Measurements from ENCODE around the gene SLC38A1. TPM values are rescaled to one million over a fixed set of nuclear protein-coding genes. Genes with fewer than 3 reads are reported as not detected.

SLC38A1 gene
- total and polyA plus RNA-seq, 2 experiments from 2014 or later = 114 to 234 TPM

DNA sequence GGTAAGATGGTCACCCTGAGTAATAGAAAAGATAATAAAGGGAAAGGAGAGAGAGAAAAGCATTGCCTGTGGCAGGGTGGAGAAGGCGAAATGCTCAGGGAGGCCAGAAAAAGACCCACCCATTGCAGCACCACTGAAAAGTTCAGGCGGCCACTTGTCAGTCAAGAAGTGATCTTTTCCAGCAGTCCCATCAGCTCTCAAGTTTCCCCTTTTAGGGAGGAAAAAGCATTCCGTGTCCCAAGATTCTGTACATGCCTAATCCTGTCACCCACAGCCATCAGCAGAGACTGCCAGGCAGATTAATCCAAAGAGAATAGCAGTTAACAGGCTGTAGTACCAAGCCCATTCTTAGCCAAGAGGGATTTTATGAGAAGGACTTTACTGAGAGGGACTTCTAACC, 11.9 kb downstream of the SLC38A1 start:
- Mint-ChIP-seq H3K27me3 (ENCODE audit: insufficient read depth, low read depth, poor library complexity) (peaks cover 1% of the 10 kb centered on the region), H3K9me3 (peaks cover 5% of the 10 kb centered on the region; the same call in 2 of the 3 replicates), H3K27ac (peak overlapping the region; percentile 85; the same call in 1 of the 2 replicates), H3K36me3 (ENCODE audit: low read depth) (peaks cover 54% of the 10 kb centered on the region), H3K4me3 (no peak overlapping the region), H3K4me1 (peaks cover 19% of the 10 kb centered on the region)
- H3K79me2 ChIP-seq (replicated peaks; ENCODE audit: insufficient read depth) = peaks cover 100% of the 10 kb centered on the region
- TF ChIP-seq CREB1 (CRISPR knock-in tag; IDR thresholded peaks at IDR 0.05; ENCODE audit: low read depth) = no peak
- no peak for TF ChIP-seq ZNF114 (CRISPR knock-in tag; IDR thresholded peaks at IDR 0.05)
- TF ChIP-seq, protein P1, sequence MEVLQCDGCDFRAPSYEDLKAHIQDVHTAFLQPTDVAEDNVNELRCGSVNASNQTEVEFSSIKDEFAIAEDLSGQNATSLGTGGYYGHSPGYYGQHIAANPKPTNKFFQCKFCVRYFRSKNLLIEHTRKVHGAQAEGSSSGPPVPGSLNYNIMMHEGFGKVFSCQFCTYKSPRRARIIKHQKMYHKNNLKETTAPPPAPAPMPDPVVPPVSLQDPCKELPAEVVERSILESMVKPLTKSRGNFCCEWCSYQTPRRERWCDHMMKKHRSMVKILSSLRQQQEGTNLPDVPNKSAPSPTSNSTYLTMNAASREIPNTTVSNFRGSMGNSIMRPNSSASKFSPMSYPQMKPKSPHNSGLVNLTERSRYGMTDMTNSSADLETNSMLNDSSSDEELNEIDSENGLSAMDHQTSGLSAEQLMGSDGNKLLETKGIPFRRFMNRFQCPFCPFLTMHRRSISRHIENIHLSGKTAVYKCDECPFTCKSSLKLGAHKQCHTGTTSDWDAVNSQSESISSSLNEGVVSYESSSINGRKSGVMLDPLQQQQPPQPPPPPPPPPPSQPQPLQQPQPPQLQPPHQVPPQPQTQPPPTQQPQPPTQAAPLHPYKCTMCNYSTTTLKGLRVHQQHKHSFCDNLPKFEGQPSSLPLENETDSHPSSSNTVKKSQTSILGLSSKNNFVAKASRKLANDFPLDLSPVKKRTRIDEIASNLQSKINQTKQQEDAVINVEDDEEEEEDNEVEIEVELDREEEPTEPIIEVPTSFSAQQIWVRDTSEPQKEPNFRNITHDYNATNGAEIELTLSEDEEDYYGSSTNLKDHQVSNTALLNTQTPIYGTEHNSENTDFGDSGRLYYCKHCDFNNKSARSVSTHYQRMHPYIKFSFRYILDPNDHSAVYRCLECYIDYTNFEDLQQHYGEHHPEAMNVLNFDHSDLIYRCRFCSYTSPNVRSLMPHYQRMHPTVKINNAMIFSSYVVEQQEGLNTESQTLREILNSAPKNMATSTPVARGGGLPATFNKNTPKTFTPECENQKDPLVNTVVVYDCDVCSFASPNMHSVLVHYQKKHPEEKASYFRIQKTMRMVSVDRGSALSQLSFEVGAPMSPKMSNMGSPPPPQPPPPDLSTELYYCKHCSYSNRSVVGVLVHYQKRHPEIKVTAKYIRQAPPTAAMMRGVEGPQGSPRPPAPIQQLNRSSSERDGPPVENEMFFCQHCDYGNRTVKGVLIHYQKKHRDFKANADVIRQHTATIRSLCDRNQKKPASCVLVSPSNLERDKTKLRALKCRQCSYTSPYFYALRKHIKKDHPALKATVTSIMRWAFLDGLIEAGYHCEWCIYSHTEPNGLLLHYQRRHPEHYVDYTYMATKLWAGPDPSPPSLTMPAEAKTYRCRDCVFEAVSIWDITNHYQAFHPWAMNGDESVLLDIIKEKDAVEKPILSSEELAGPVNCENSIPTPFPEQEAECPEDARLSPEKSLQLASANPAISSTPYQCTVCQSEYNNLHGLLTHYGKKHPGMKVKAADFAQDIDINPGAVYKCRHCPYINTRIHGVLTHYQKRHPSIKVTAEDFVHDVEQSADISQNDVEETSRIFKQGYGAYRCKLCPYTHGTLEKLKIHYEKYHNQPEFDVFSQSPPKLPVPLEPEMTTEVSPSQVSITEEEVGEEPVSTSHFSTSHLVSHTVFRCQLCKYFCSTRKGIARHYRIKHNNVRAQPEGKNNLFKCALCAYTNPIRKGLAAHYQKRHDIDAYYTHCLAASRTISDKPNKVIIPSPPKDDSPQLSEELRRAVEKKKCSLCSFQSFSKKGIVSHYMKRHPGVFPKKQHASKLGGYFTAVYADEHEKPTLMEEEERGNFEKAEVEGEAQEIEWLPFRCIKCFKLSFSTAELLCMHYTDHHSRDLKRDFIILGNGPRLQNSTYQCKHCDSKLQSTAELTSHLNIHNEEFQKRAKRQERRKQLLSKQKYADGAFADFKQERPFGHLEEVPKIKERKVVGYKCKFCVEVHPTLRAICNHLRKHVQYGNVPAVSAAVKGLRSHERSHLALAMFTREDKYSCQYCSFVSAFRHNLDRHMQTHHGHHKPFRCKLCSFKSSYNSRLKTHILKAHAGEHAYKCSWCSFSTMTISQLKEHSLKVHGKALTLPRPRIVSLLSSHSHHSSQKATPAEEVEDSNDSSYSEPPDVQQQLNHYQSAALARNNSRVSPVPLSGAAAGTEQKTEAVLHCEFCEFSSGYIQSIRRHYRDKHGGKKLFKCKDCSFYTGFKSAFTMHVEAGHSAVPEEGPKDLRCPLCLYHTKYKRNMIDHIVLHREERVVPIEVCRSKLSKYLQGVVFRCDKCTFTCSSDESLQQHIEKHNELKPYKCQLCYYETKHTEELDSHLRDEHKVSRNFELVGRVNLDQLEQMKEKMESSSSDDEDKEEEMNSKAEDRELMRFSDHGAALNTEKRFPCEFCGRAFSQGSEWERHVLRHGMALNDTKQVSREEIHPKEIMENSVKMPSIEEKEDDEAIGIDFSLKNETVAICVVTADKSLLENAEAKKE (CRISPR knock-in tag; IDR thresholded peaks at IDR 0.05) = no peak
- TF ChIP-seq, protein P2, sequence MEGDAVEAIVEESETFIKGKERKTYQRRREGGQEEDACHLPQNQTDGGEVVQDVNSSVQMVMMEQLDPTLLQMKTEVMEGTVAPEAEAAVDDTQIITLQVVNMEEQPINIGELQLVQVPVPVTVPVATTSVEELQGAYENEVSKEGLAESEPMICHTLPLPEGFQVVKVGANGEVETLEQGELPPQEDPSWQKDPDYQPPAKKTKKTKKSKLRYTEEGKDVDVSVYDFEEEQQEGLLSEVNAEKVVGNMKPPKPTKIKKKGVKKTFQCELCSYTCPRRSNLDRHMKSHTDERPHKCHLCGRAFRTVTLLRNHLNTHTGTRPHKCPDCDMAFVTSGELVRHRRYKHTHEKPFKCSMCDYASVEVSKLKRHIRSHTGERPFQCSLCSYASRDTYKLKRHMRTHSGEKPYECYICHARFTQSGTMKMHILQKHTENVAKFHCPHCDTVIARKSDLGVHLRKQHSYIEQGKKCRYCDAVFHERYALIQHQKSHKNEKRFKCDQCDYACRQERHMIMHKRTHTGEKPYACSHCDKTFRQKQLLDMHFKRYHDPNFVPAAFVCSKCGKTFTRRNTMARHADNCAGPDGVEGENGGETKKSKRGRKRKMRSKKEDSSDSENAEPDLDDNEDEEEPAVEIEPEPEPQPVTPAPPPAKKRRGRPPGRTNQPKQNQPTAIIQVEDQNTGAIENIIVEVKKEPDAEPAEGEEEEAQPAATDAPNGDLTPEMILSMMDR (conservative IDR thresholded peaks at IDR 0.05; ENCODE audit: low read depth in 2 of 2) = no peak
- no peak for TF ChIP-seq JUNB (IDR thresholded peaks at IDR 0.05; ENCODE audit: unreplicated experiment)
- no peak for TF ChIP-seq NANOG (IDR thresholded peaks at IDR 0.05; ENCODE audit: borderline replicate concordance)
- TF ChIP-seq STAT1 (IDR thresholded peaks at IDR 0.05; ENCODE audit: unreplicated experiment) = no peak
- TF ChIP-seq, protein P3, sequence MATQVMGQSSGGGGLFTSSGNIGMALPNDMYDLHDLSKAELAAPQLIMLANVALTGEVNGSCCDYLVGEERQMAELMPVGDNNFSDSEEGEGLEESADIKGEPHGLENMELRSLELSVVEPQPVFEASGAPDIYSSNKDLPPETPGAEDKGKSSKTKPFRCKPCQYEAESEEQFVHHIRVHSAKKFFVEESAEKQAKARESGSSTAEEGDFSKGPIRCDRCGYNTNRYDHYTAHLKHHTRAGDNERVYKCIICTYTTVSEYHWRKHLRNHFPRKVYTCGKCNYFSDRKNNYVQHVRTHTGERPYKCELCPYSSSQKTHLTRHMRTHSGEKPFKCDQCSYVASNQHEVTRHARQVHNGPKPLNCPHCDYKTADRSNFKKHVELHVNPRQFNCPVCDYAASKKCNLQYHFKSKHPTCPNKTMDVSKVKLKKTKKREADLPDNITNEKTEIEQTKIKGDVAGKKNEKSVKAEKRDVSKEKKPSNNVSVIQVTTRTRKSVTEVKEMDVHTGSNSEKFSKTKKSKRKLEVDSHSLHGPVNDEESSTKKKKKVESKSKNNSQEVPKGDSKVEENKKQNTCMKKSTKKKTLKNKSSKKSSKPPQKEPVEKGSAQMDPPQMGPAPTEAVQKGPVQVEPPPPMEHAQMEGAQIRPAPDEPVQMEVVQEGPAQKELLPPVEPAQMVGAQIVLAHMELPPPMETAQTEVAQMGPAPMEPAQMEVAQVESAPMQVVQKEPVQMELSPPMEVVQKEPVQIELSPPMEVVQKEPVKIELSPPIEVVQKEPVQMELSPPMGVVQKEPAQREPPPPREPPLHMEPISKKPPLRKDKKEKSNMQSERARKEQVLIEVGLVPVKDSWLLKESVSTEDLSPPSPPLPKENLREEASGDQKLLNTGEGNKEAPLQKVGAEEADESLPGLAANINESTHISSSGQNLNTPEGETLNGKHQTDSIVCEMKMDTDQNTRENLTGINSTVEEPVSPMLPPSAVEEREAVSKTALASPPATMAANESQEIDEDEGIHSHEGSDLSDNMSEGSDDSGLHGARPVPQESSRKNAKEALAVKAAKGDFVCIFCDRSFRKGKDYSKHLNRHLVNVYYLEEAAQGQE (IDR thresholded peaks at IDR 0.05; ENCODE audit: unreplicated experiment) = no peak
- no peak for TF ChIP-seq EZH2 (IDR thresholded peaks at IDR 0.05; ENCODE audit: low read depth, unreplicated experiment)
- TF ChIP-seq ZNF331 (CRISPR knock-in tag; IDR thresholded peaks at IDR 0.05; ENCODE audit: low read depth) = no peak
- TF ChIP-seq POLR2AphosphoS5 (IDR thresholded peaks at IDR 0.05; ENCODE audit: low read depth) = no peak
- no peak for TF ChIP-seq EZH2phosphoT487 (IDR thresholded peaks at IDR 0.05; ENCODE audit: unreplicated experiment)
- TF ChIP-seq, protein P4, sequence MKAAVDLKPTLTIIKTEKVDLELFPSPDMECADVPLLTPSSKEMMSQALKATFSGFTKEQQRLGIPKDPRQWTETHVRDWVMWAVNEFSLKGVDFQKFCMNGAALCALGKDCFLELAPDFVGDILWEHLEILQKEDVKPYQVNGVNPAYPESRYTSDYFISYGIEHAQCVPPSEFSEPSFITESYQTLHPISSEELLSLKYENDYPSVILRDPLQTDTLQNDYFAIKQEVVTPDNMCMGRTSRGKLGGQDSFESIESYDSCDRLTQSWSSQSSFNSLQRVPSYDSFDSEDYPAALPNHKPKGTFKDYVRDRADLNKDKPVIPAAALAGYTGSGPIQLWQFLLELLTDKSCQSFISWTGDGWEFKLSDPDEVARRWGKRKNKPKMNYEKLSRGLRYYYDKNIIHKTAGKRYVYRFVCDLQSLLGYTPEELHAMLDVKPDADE (IDR thresholded peaks at IDR 0.05) = no peak
- no peaks in the 10 kb centered on the region for H3K27me3 ChIP-seq (ENCODE audit: insufficient read depth)
- no peak overlapping the region for H2AFZ ChIP-seq
- no peaks in the 10 kb centered on the region; the same call in none of the 2 replicates for H3K9me2 ChIP-seq (ENCODE audit: insufficient read depth)
- H3F3A ChIP-seq (replicated peaks; ENCODE audit: low read depth) = no peaks in the 10 kb centered on the region
- peaks cover 23% of the 10 kb centered on the region for H3K36me3 ChIP-seq (ENCODE audit: insufficient read depth)
- H4K20me1 ChIP-seq (replicated peaks; ENCODE audit: insufficient read depth) = peaks cover 57% of the 10 kb centered on the region
- no peak overlapping the region for H3K4me2 ChIP-seq
- no peak overlapping the region for H3K4me3 ChIP-seq
- H3K4me1 ChIP-seq (ENCODE audit: insufficient read depth) = peaks cover 43% of the 10 kb centered on the region
- DNase-seq (ENCODE audit: low spot score) = no peak
- H3K27ac ChIP-seq (ENCODE audit: low read depth) = no peak overlapping the region
- no peak for ATAC-seq

Measured in GM23338 (cell line).